ENCODE results near the gene TBC1D19. TPM values are rescaled to one million over a fixed set of nuclear protein-coding genes. Genes with fewer than 3 reads are reported as not detected.
A peak's percentile ranks its signal among the peaks of the same experiment; 100 is the strongest.

TBC1D19 gene
- total RNA-seq, 6 experiments from 2014 or later = 8.5 to 14.4 (median 12.1) TPM

GRCh38 chr4:26792639-26793038, 208.8 kb downstream of the TBC1D19 start:
- Mint-ChIP-seq H3K27ac (no peak overlapping the region), H3K4me3 (no peak overlapping the region), H3K27me3 (ENCODE audit: insufficient read depth) (peaks cover 4% of the 10 kb centered on the region), H3K36me3 (ENCODE audit: low read depth) (peaks cover 9% of the 10 kb centered on the region), H3K9me3 (peaks cover 5% of the 10 kb centered on the region), H3K4me1 (ENCODE audit: low read depth) (peaks cover 20% of the 10 kb centered on the region)
- TF ChIP-seq CTCF (IDR thresholded peaks at IDR 0.05) = no peak
- no peak for DNase-seq

GRCh38 chr4:26793735-26794134, 209.9 kb downstream of the TBC1D19 start:
- peaks cover 9% of the 10 kb centered on the region for H3K36me3 Mint-ChIP-seq (ENCODE audit: low read depth)
- no peak for TF ChIP-seq CTCF (IDR thresholded peaks at IDR 0.05)
- no peak for DNase-seq
- no peak overlapping the region for H3K4me3 Mint-ChIP-seq
- peaks cover 9% of the 10 kb centered on the region for H3K4me1 Mint-ChIP-seq (ENCODE audit: low read depth)
- H3K9me3 Mint-ChIP-seq = peaks cover 5% of the 10 kb centered on the region
- H3K27me3 Mint-ChIP-seq (ENCODE audit: insufficient read depth) = peaks cover 4% of the 10 kb centered on the region
- no peak overlapping the region for H3K27ac Mint-ChIP-seq

GRCh38 chr4:26796081-26796480, 212.2 kb downstream of the TBC1D19 start:
- no peaks in the 10 kb centered on the region; the same call in 1 of the 2 replicates for H3K9me3 Mint-ChIP-seq
- H3K36me3 Mint-ChIP-seq (ENCODE audit: low read depth) = no peaks in the 10 kb centered on the region
- no peaks in the 10 kb centered on the region for H3K4me1 Mint-ChIP-seq (ENCODE audit: low read depth)
- no peak overlapping the region for H3K4me3 Mint-ChIP-seq
- no peak for DNase-seq
- H3K27me3 Mint-ChIP-seq (ENCODE audit: insufficient read depth) = peaks cover 4% of the 10 kb centered on the region
- TF ChIP-seq CTCF (IDR thresholded peaks at IDR 0.05) = no peak
- H3K27ac Mint-ChIP-seq = no peak overlapping the region

- H3K4me1 Mint-ChIP-seq (ENCODE audit: low read depth) = peaks cover 11% of the 10 kb centered on the region
- H3K36me3 Mint-ChIP-seq (ENCODE audit: low read depth) = no peaks in the 10 kb centered on the region
- no peak for DNase-seq
- peaks cover 7% of the 10 kb centered on the region for H3K27me3 Mint-ChIP-seq (ENCODE audit: insufficient read depth)
- H3K9me3 Mint-ChIP-seq = no peaks in the 10 kb centered on the region; the same call in 1 of the 2 replicates
- H3K27ac Mint-ChIP-seq = no peak overlapping the region
- no peak overlapping the region for H3K4me3 Mint-ChIP-seq
- no peak for TF ChIP-seq CTCF (IDR thresholded peaks at IDR 0.05)
Measured at GRCh38 chr4:26802790-26803189, 218.9 kb downstream of the TBC1D19 start.

GRCh38 chr4:26803211-26803861, 219.5 kb downstream of the TBC1D19 start:
- Mint-ChIP-seq H3K27me3 (ENCODE audit: insufficient read depth) (peaks cover 9% of the 10 kb centered on the region), H3K9me3 (no peaks in the 10 kb centered on the region; the same call in 1 of the 2 replicates), H3K27ac (no peak overlapping the region), H3K4me3 (peak overlapping the region; percentile 24), H3K36me3 (ENCODE audit: low read depth) (no peaks in the 10 kb centered on the region), H3K4me1 (ENCODE audit: low read depth) (peaks cover 11% of the 10 kb centered on the region)
- TF ChIP-seq CTCF (IDR thresholded peaks at IDR 0.05) = no peak
- DNase-seq = peak; percentile 5
